Measurements from ENCODE around the gene EPB41L1. TPM values are rescaled to one million over a fixed set of nuclear protein-coding genes. Genes with fewer than 3 reads are reported as not detected.

EPB41L1 gene
- polyA plus RNA-seq, 3 donors, result 65.6 to 68.0 (median 67.0) TPM

DNA sequence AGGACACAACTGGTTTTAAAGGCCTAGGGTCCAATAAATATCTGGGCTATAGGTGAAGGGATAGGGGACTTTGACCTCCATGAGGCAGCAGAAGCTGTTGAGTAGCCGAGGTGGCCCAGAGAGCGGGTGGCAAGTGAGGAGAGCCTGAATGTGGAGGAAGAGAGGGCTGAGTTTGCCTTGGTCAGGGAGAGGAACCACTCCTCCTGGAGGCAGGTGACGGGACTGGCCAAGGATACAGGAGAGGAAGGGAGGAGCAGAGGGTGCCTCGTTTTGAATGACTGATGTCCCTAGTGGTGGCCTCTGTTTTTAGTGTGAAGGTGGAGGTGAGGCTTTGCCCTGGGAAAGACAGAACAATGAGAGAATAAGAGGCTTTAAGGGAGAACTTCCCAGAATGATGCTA, 62.7 kb downstream of the EPB41L1 start:
- no peak for DNase-seq

DNA sequence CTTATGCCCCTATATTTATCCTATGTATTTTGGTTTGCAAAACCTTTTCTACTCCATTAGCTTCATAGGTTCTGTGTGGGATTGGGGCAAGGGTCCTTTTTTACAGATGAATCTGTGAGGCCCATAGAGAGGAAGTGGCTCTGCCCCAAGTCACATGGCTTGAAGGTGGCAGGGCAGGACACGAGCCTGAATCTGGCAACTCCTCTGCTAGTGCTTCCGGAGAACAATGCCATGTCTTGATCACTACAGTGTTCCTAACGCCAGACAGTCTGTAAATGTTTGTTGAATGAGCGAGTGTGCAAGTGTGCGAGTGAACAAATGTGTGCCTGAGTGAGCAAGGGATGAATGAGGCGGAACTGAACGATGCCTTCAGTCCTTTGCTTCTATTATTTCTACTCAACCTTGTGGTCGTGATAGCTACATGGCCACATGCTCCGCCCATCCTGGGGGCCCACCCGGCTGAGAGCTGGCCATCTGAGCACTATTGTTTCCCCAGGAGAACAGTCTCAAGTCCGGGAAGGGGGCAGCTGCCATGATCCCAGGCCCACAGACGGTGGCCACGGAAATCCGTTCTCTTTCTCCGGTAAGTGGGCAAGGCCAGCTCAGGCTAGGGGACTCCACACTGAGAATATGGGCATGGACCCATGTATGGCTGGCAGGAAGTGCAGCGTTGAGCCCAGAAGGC, 64.0 kb downstream of the EPB41L1 start:
- DNase-seq, result no peak

DNA sequence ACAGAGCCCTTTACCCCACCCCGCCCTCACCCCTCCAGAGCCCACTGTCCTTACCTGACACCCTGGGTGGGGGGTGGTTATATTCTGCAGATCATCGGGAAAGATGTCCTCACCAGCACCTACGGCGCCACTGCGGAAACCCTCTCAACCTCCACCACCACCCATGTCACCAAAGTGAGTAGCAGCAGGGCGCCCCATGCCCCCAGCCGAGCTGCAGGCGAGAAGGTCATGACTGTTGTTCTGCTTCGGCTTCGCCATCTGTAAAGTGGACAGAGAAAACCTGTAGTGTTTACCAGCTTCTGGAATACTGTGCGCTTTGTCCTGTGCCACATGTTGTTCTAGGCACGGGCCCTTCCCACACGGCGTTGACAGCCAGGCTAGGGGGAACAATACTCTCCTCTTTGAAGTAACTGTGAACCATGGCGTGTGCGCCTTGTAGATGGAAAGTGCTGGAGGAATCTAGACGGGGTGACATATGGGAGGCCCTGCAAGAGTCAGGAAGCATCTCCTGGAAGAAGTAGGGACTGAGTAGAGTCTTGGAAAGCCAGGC, 65.2 kb downstream of the EPB41L1 start:
- no peak for DNase-seq

DNA sequence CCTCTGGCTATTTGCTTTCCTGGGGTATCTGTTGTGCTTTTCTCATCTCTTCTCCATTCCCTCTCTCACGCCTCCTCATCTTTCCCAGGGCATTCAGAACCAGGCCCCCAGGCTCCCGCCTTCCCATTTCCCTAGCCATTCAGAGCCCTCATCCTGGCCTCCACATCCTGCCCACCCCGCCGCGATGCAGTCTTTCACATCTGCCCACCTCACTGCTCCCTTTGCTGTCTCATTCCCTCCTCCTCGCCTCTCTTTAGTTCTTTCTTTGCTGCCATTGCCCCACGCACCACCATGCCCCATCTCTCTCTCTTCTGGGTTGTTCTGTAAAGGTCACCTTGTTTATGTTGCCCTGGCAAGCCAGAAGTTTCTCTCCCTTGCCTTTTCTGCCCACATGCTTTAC, 71.1 kb downstream of the EPB41L1 start:
- no peak for DNase-seq

DNA sequence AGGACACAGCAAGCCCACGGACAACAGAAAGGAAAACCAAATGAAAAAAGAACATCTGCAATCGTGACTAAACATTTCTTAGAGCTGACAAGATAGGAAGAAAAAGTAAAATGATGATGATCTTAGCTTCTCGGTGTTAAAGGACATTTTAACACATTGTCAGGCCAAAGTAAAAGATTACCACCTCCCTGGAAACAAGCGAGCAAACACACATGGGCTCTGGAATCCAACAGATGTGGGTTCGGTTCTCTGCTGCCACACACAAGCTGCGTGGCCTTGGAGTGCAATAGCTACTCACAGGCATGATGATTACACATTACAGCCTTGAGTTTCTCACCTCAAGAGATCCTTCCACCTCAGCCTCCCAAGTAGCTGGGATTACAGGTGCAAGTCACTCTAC, 74.2 kb downstream of the EPB41L1 start:
- no peak for DNase-seq

- no peak for DNase-seq
These were observed 75.5 kb downstream of the EPB41L1 start for GRCh38 chr20:36230019-36230418.

- DNase-seq, result no peak
These were observed 76.8 kb downstream of the EPB41L1 start for GRCh38 chr20:36231331-36231730.

GRCh38 chr20:36234771-36235320, 80.3 kb downstream of the EPB41L1 start:
- no peak for DNase-seq

- peak; percentile 77 for DNase-seq
These were observed 81.6 kb downstream of the EPB41L1 start, which contains the start of gene AAR2 for GRCh38 chr20:36235892-36236785. TSS of gene AAR2 (plus strand) at chr20:36236478. CDS start at chr20:36239869, 3,391 bp downstream.

DNA sequence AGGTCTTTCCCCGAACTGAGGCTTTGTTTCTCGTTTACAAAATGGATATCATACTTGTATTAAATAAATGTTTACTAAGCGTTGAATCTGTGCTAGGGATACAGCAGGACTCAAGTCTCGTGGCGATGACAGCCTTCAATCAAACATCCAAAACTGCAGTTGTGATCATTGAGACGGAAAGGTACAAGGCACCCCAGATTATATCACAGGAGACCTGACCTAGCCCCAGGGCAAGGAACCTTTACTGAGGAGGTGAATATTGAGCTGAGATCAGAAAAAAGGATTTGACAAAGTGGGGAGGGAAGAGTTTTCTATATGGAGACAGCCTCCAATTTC, 82.2 kb downstream of the EPB41L1 start:
- DNase-seq, result no peak

- no peak for DNase-seq
These were observed 82.9 kb downstream of the EPB41L1 start for GRCh38 chr20:36237477-36237876.

- no peak for DNase-seq
These were observed 83.6 kb downstream of the EPB41L1 start for GRCh38 chr20:36238153-36238552.

GRCh38 chr20:36238760-36239159, 84.2 kb downstream of the EPB41L1 start:
- no peak for DNase-seq

DNA sequence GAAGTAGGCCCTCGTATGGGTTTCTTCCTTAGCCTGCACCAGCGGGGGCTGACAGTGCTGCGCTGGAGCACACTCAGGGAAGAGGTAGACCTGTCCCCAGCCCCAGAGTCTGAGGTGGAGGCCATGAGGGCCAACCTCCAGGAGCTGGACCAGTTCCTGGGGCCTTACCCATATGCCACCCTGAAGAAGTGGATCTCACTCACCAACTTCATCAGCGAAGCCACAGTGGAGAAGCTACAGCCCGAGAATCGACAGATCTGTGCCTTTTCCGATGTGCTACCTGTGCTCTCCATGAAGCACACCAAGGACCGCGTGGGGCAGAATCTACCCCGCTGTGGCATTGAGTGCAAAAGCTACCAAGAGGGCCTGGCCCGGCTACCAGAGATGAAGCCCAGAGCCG, 85.5 kb downstream of the EPB41L1 start:
- DNase-seq, result no peak

GRCh38 chr20:36241678-36242077, 87.1 kb downstream of the EPB41L1 start:
- no peak for DNase-seq

DNA sequence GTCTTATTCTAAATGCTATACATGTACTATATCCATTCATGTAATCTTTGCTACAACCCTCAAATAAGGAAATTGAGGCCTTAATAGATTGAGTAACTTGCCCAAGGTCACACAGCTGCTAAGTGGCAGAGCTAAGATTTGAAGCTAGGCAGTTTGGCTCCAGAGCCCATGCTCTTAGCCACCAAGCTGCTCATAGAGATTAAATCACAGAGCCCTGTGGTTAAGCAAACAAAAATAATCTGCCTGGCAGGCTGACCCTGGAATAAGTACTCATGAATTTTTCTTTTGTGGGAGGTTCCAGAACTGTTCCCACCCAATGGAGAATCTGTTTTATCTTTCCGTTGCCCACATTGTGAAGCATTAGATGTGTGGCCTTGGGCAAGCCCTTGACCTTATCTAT, 89.2 kb downstream of the EPB41L1 start:
- no peak for DNase-seq

GRCh38 chr20:36246401-36246800, 91.9 kb downstream of the EPB41L1 start:
- no peak for DNase-seq

GRCh38 chr20:36248836-36249235, 94.3 kb downstream of the EPB41L1 start:
- no peak for DNase-seq

- DNase-seq, result no peak
These were observed 94.9 kb downstream of the EPB41L1 start for GRCh38 chr20:36249450-36249849.

DNA sequence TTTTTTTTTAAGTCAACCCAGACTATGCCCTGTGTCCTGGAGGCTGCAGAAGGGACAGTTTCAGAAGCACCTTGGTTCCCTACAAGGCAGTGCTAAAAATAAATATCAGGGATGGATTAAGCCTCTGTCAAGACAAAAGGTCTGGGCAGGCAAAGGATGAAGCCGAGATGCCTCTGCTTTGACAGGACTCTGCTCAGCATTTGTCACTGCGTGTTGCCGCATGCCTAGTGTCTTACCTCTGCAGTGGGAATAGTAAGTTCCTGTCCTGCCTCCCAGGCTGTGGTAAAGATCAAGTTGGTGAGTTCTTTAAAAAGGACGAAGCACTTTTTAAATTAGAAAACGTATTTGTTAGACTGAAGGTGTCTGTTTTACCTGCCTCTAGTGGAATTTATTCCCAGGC, 96.9 kb downstream of the EPB41L1 start:
- no peak for DNase-seq

- DNase-seq, result no peak
These were observed 98.0 kb downstream of the EPB41L1 start for GRCh38 chr20:36252511-36252910.

DNA sequence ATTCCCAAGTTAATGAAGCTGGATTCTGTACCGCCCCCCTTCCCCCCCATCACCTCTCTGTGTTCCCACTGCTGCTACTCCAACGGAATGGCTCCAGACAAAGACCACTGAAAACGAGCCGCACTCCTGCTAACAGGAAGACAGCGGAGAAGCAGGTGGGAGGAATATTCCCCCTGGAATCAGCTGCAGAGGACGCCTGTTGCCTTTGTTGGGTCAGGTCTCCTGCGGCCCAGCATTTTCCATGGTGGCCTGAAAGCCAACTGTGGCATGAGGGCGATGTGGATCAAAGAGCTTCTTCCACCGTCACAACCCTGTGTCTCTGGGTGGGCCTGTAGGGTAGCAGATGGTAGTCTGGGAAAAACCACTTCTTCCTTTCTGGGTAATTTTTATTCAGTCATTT, 98.5 kb downstream of the EPB41L1 start:
- no peak for DNase-seq

DNA sequence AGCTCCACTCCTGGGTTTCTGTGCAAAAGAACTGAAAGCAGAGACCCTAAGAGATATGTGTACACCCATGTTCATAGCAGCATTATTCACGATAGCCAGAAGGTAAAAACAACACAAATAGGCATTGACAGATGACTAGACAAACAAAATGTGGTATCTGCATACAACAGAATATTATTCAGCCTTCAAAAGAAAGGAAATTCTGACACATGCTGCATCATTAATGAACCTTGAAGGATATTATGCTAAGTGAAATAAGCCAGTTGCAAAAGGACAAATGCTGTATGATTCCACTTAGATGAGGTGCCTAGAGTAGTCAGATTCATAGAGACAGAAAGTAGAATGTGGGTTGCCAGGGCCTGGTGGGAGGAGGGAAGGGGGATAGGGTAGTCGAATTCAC, 99.5 kb downstream of the EPB41L1 start:
- DNase-seq, result no peak
